ENCODE data around the gene ST7. TPM values are rescaled to one million over a fixed set of nuclear protein-coding genes. Genes with fewer than 3 reads are reported as not detected.
"Not testable (repeated sequence)": the region's sequence is repeated elsewhere in the genome, so short reads cannot be mapped to it uniquely, and the experiment has no call there.

The ST7 gene, protein sequence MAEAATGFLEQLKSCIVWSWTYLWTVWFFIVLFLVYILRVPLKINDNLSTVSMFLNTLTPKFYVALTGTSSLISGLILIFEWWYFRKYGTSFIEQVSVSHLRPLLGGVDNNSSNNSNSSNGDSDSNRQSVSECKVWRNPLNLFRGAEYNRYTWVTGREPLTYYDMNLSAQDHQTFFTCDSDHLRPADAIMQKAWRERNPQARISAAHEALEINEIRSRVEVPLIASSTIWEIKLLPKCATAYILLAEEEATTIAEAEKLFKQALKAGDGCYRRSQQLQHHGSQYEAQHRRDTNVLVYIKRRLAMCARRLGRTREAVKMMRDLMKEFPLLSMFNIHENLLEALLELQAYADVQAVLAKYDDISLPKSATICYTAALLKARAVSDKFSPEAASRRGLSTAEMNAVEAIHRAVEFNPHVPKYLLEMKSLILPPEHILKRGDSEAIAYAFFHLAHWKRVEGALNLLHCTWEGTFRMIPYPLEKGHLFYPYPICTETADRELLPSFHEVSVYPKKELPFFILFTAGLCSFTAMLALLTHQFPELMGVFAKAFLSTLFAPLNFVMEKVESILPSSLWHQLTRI
- 10 to 100 TPM; 12.4 to 17.4 (median 15.3) TPM for polyA plus RNA-seq

- 0% methylated on average over 67 to 77 of the region's 77 CpGs for WGBS, 3 donors
These were observed at the start of gene ST7 for GRCh38 chr7:116953372-116953905. ST7 (plus strand) TSS chr7:116953501; CDS start chr7:116953541, 40 bp downstream.

DNA sequence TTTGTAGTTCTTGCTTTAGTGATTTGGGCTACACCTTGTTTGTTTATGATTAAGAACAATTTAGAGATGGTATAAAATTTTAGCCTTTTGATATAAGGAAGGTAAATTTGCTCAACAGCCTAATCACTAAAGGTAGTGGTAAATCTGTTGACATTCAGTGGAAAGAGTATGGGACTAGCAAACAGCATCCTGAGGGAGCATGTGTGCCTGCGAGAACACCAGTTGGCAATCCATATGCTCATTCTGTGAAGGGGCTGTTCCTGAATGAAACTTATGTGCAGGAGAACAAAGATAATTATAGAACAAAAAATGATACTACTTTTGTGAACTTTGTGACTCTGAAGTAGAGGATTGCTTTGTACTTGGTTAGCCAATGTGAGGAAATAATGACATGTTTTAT, 46.9 kb upstream of the ST7 start:
- H3K27ac ChIP-seq (ENCODE audit: low read depth, low read length), result no peak overlapping the region
- 87 to 100% (median 97%) methylated on average over 1 of the region's 1 CpG for WGBS, 3 donors

More at GRCh38 chr7:116953372-116953905, at the start of gene ST7:
- peak within 1 kb of the TSS; percentile 99 for H3K27ac ChIP-seq (ENCODE audit: low read depth, low read length)

GRCh38 chr7:116910383-116910782, 42.9 kb upstream of the ST7 start:
- H3K27ac ChIP-seq (ENCODE audit: low read depth, low read length), result no peak overlapping the region
- 98% methylated on average over 6 of the region's 6 CpGs for WGBS, 3 donors

DNA sequence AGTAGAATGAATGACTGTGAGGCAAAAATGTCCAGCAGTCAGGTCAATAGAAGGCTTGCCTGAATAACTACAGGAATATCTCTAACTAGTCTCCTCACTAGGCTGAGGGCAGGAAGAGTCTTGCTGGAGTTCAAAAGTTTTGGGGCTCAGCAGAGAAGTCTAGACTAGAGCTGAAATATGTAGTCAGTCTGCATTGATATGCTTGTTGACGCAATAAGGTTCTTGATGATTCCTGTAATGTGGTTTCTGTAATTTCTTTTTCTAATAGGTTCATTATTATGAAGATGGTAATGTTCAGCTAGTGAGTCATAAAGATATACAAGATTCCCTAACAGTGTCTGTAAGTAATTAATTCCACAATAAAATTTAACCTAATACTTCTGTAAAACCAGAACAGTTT, 41.5 kb upstream of the ST7 start:
- no peak overlapping the region for H3K27ac ChIP-seq (ENCODE audit: low read depth, low read length)
- 94 to 100% (median 97%) methylated on average over 1 of the region's 1 CpG for WGBS, 3 donors

GRCh38 chr7:116912269-116912909, 40.9 kb upstream of the ST7 start:
- 97 to 100% (median 100%) methylated on average over 1 of the region's 1 CpG for WGBS, 3 donors
- H3K27ac ChIP-seq (ENCODE audit: low read depth, low read length), result no peak overlapping the region

GRCh38 chr7:116918704-116919103, 34.6 kb upstream of the ST7 start:
- H3K27ac ChIP-seq (ENCODE audit: low read depth, low read length), result no peak overlapping the region
- 95 to 97% (median 96%) methylated on average over 3 of the region's 3 CpGs for WGBS, 3 donors

- H3K27ac ChIP-seq (ENCODE audit: low read depth, low read length), result no peak overlapping the region
These were observed 32.9 kb upstream of the ST7 start for GRCh38 chr7:116920359-116920758.

GRCh38 chr7:116922545-116922944, 30.8 kb upstream of the ST7 start:
- WGBS, 3 donors, result 66 to 84% (median 73%) methylated on average over 5 of the region's 5 CpGs
- H3K27ac ChIP-seq (ENCODE audit: low read depth, low read length), result no peak overlapping the region

DNA sequence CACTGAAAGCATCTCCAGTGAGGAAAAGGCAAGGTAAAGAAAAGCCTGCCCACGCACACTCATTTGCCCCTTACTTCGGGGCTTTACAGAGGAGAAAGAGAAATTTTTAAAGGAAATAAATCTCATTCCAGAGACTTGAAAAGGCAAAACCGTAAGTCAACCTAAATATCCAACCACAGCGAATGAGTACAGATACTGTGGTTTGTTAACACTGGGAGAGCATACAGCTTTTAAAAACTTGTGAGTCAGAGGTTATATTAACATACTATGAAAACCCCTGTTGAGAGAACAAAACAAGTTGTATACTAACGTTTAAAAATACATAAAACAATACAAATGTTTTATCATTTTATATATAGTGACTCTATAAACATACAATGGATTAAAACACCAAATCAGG, 28.6 kb upstream of the ST7 start:
- 63 to 70% (median 69%) methylated on average over 5 of the region's 5 CpGs for WGBS, 3 donors
- no peak overlapping the region for H3K27ac ChIP-seq (ENCODE audit: low read depth, low read length)

DNA sequence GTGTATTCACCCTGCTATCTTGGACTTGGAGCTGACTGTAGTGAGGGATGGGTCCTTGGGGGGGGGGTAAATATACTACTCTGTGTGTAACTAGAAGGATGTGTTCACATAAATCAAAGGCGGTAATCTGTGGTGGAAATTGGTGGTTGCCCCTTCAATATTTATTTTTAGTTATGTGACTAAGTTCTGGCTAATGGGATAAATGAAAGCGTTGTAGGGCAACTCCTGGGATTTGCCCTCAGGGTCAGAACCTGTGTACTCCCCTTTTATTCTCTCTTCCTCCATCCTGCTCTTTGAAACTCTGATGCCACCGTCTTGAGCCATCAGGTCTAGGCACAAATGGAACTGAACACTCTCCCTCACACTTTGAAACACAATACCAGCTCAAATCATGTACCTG, 24.3 kb upstream of the ST7 start:
- H3K27ac ChIP-seq (ENCODE audit: low read depth, low read length), result no peak overlapping the region
- WGBS, 3 donors, result 67 to 72% (median 68%) methylated on average over 3 of the region's 3 CpGs

DNA sequence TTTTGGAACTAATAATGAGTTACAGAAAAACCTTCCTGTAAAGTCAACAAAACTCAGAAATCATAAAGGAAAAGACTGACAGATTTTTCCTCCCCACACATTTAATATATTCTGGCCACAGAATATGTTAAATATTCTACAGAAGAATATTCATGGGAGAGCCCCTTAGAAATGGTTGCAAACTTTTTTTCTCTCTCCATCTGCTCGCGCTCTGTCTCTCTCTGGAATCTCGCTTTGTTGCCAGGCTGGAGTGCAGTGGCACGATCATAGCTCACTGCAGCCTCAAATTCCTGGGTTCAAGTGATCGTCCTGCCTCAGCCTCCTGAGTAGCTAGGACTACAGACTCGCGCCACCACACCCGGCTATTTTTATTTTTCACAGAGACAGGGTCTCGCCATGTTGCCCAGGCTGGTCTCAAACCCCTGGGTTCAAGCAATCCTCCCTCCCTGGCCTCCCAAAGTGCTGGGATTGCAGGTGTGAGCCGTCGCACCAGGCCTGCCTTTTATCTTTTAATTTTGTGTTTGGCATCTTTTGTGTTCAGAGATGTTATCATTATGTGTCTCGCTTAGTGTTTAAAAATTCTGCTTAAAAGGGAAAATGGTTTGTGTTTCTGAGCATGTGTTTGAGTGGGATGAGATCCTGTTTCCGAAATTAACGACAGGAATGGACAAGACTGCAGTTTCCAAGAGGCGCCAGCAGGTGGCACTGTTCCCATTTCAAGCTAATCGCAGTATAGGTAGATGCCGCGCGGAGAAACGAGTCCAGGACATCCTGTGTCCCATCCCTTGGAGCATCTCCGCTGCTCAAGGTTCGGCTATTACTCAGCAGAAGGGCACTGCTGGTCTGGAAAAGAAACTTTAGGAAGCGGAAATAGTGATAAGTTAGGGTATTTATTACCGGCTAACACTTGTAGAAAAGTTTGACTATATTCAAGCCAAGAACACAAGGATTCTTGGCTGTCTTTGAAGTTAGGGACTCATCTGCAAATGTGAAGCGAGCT, 23.1 kb upstream of the ST7 start:
- no peak overlapping the region for H3K27ac ChIP-seq (ENCODE audit: low read depth, low read length)
- 31 to 34% (median 32%) methylated on average over 25 of the region's 25 CpGs for WGBS, 3 donors

- H3K27ac ChIP-seq (ENCODE audit: low read depth, low read length), result no peak overlapping the region
- 95 to 97% (median 97%) methylated on average over 7 of the region's 7 CpGs for WGBS, 3 donors
These were observed 20.7 kb upstream of the ST7 start for GRCh38 chr7:116932566-116932965.

- WGBS, 3 donors, result 81 to 96% (median 85%) methylated on average over 3 of the region's 3 CpGs
- no peak overlapping the region for H3K27ac ChIP-seq (ENCODE audit: low read depth, low read length)
These were observed 19.8 kb upstream of the ST7 start for GRCh38 chr7:116933465-116933864.

DNA sequence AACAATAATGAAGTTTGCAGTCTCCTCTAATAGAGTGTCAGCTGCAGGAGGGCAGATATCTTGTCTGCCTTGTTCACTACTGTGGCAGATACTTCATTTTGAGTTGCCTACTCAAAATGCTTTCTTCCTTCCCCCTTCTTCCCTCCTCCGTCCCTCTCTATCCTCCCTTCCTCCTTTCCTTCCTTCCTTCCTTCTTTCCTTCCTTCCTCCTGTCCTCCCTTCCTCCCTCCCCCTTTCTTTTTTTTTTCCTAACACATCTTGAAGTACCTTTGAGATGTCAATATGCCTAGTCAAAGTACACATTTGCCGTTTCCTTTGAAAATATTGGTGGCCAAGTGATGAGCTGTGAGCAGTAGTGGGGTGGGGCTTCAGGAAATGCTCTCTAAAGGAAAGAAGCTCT, 18.7 kb upstream of the ST7 start:
- 55 to 65% (median 59%) methylated on average over 2 of the region's 2 CpGs for WGBS, 3 donors
- no peak overlapping the region for H3K27ac ChIP-seq (ENCODE audit: low read depth, low read length)

DNA sequence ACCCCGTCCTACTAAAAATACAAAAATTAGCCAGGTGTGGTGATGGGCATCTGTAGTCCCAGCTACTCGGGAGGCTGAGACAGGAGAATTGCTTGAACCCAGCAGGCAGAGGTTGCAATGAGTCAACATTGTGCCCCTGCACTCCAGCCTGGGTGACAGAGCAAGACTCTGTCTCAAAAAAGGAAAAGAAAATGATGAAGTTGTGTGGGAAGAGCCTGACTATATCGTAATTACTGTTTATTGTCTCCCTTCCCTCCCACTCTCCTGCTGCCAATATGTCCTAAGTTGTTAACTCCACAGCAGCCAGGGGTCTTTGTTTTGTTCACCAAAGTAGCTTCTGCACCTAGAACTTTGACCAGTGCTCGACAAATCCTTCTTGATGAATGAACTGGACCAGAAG, 16.5 kb upstream of the ST7 start:
- H3K27ac ChIP-seq (ENCODE audit: low read depth, low read length), result not testable (repeated sequence)
- 70 to 75% (median 73%) methylated on average over 4 of the region's 4 CpGs for WGBS, 3 donors

DNA sequence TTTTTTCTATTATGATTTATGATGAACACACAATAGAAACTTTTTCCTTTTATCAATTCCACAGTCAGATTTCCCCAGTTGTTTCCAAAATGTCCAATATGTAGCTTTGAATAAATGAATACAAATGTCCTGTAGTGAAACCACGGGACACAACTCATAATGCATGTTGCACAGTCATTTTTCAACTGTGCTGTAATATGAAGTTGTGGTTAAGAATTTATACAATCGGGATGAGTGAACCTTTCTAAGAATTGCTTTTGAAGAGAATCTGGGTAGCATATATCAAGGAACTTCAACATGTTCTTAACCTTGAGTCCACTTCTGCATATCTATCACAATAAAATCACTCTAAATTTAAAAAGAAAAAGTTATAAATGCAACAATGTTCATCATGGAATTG, 14.6 kb upstream of the ST7 start:
- 75 to 95% (median 84%) methylated on average over 2 of the region's 2 CpGs for WGBS, 3 donors

GRCh38 chr7:116940689-116941370, 12.5 kb upstream of the ST7 start:
- 79 to 81% (median 80%) methylated on average over 8 of the region's 8 CpGs for WGBS, 3 donors
- no peak overlapping the region for H3K27ac ChIP-seq (ENCODE audit: low read depth, low read length)

More for the DNA sequence above, 14.6 kb upstream of the ST7 start:
- H3K27ac ChIP-seq (ENCODE audit: low read depth, low read length), result no peak overlapping the region

- 67 to 80% (median 71%) methylated on average over 2 of the region's 2 CpGs for WGBS, 3 donors
- H3K27ac ChIP-seq (ENCODE audit: low read depth, low read length), result no peak overlapping the region
These were observed 10.8 kb upstream of the ST7 start for GRCh38 chr7:116942504-116942903.
